Gastroesophageal sphincter (tissue), 3 donors: ENCODE measurements around the gene DSP.

Experiments used
- EP300 ChIP-seq: sonication (generic); formaldehyde crosslinking; IDR thresholded peaks from one replicate; pipeline ENCODE4 v1.6.1; 2017; ENCODE audit warnings: antibody characterized with exemption, mild to moderate bottlenecking
- POLR2A ChIP-seq, 2 donors: fragments of 450-650 bp; IDR thresholded peaks; one replicate each; pipeline ENCODE4 v1.6.1; 2017; ENCODE audit warnings: antibody characterized with exemption in 2 of 2, mild to moderate bottlenecking in 2 of 2, moderate library complexity in 1 of 2
- POLR2AphosphoS5 ChIP-seq: sonication (generic); formaldehyde crosslinking; IDR thresholded peaks from one replicate; pipeline ENCODE4 v1.6.1; 2017; ENCODE audit warnings: antibody characterized with exemption
- TF ChIP-seq, protein P1 (sequence below), 4 experiments: fragments of 200-600 bp in 2 of 4; fragments of 450-650 bp in 2 of 4; sonication (generic) in 1 of 4; IDR thresholded peaks; one replicate each; pipeline ENCODE4 v1.5.1; 2017 to 2019; ENCODE audit warnings: antibody characterized with exemption in 4 of 4, mild to moderate bottlenecking in 2 of 4, moderate library complexity in 2 of 4

DNA sequence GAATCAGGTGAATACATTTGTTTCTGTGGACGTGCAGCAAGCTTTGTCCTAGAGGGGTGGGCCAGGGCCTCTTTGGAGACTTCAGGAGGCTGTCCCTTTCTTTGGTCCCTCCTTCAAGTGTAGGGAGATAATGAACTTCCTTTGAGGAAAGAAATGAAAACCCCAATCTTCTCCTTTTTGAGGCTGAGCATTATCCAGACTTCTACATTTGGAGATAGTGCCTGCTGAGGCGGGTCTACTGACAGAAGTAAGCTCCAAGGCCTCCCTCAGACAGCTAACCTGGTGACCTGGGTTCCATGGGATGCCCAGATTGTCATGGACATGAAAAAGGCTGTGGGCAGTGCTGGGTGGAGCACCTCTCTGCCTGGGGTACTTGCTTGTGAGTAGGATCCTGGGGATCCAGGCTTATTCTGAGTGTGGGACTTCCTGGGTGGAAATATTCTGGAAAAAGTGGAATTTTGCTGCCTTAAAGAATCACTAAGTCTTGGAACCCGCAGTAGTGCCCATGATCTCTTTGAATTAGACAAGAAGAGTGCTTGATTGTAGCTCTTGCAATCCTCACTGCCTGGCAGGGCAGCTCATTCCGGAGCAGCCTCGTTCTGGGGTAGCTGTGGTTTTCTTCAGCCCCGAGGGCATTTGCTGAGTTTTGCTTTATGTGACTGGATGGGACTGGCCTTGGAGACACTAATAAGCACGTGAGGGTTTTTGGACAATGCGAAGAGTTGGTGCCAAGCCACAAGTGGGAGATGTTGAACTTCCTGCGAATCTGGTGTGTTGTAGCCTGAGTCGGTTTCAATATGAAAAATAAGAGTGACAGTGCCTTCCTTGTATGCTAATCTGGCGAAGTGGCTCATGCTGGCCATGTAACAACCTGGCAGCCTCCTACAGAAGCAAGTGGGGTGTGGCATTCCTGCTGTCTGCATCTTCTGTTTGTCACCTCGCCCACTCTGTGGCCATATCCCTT, 76.6 kb downstream of the DSP start:
- TF ChIP-seq, protein P1, sequence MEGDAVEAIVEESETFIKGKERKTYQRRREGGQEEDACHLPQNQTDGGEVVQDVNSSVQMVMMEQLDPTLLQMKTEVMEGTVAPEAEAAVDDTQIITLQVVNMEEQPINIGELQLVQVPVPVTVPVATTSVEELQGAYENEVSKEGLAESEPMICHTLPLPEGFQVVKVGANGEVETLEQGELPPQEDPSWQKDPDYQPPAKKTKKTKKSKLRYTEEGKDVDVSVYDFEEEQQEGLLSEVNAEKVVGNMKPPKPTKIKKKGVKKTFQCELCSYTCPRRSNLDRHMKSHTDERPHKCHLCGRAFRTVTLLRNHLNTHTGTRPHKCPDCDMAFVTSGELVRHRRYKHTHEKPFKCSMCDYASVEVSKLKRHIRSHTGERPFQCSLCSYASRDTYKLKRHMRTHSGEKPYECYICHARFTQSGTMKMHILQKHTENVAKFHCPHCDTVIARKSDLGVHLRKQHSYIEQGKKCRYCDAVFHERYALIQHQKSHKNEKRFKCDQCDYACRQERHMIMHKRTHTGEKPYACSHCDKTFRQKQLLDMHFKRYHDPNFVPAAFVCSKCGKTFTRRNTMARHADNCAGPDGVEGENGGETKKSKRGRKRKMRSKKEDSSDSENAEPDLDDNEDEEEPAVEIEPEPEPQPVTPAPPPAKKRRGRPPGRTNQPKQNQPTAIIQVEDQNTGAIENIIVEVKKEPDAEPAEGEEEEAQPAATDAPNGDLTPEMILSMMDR (IDR thresholded peaks at IDR 0.05), result no peak
- TF ChIP-seq POLR2A (IDR thresholded peaks at IDR 0.05) (no peak), POLR2AphosphoS5 (no peak), EP300 (no peak)
